ENCODE measurements around the gene SLC6A16. TPM values are rescaled to one million over a fixed set of nuclear protein-coding genes. Genes with fewer than 3 reads are reported as not detected.

Gene SLC6A16
- total RNA-seq, 4 donors from 2014 or later, result 0.23 to 1.4 (median 0.34) TPM; not detected in 1

GRCh38 chr19:49349567-49349966, 24.6 kb upstream of the SLC6A16 start:
- no peak for DNase-seq (ENCODE audit: low spot score in 2 of 2)
- Histone ChIP-seq H3K27me3 (no peaks in the 10 kb centered on the region), H3K4me3 (no peak overlapping the region), H3K27ac (no peak overlapping the region), H3K9me3 (no peaks in the 10 kb centered on the region), H3K36me3 (peaks cover 60% of the 10 kb centered on the region), H3K4me1 (no peaks in the 10 kb centered on the region)
- TF ChIP-seq POLR2A (IDR thresholded peaks at IDR 0.05) (no peak), POLR2AphosphoS5 (IDR thresholded peaks at IDR 0.05) (no peak), EP300 (IDR thresholded peaks at IDR 0.05) (no peak), CTCF (IDR thresholded peaks at IDR 0.05) (no peak)
- 91% methylated on average over 2 of the region's 2 CpGs for WGBS

GRCh38 chr19:49348305-49349189, 23.6 kb upstream of the SLC6A16 start:
- 86% methylated on average over 12 of the region's 12 CpGs for WGBS
- TF ChIP-seq CTCF (IDR thresholded peaks at IDR 0.05) (no peak), EP300 (IDR thresholded peaks at IDR 0.05) (no peak), POLR2AphosphoS5 (IDR thresholded peaks at IDR 0.05) (no peak), POLR2A (IDR thresholded peaks at IDR 0.05) (no peak)
- Histone ChIP-seq H3K36me3 (peaks cover 67% of the 10 kb centered on the region), H3K4me1 (no peaks in the 10 kb centered on the region), H3K4me3 (no peak overlapping the region), H3K9me3 (no peaks in the 10 kb centered on the region), H3K27ac (no peak overlapping the region), H3K27me3 (no peaks in the 10 kb centered on the region)
- no peak for DNase-seq (ENCODE audit: low spot score in 2 of 2)

- no peaks in the 10 kb centered on the region for H3K27me3 ChIP-seq
- no peaks in the 10 kb centered on the region for H3K4me1 ChIP-seq
- TF ChIP-seq POLR2AphosphoS5 (IDR thresholded peaks at IDR 0.05) (no peak), EP300 (IDR thresholded peaks at IDR 0.05) (no peak), POLR2A (IDR thresholded peaks at IDR 0.05) (no peak), CTCF (IDR thresholded peaks at IDR 0.05) (no peak)
- peaks cover 68% of the 10 kb centered on the region for H3K36me3 ChIP-seq
- H3K27ac ChIP-seq, result no peak overlapping the region
- no peak overlapping the region for H3K4me3 ChIP-seq
- H3K9me3 ChIP-seq, result no peaks in the 10 kb centered on the region
- no peak for DNase-seq (ENCODE audit: low spot score in 2 of 2)
- WGBS, result 40% methylated on average over 2 of the region's 3 CpGs
These were observed 22.8 kb upstream of the SLC6A16 start for GRCh38 chr19:49347835-49348234.

GRCh38 chr19:49347191-49347590, 22.2 kb upstream of the SLC6A16 start:
- 89% methylated on average over 13 of the region's 15 CpGs for WGBS
- no peak for TF ChIP-seq POLR2AphosphoS5 (IDR thresholded peaks at IDR 0.05)
- TF ChIP-seq POLR2A (IDR thresholded peaks at IDR 0.05), result no peak
- no peak for TF ChIP-seq EP300 (IDR thresholded peaks at IDR 0.05)
- TF ChIP-seq CTCF (IDR thresholded peaks at IDR 0.05), result no peak
- Histone ChIP-seq H3K36me3 (peaks cover 74% of the 10 kb centered on the region), H3K4me1 (no peaks in the 10 kb centered on the region), H3K4me3 (no peak overlapping the region), H3K27ac (no peak overlapping the region), H3K27me3 (no peaks in the 10 kb centered on the region), H3K9me3 (no peaks in the 10 kb centered on the region)
- DNase-seq (ENCODE audit: low spot score in 2 of 2), result no peak
